HepG2 (cell line): ENCODE measurements around the gene YY1. TPM values are rescaled to one million over a fixed set of nuclear protein-coding genes. Genes with fewer than 3 reads are reported as not detected.

Source experiments
- E2F1 ChIP-seq: sonication (generic); formaldehyde crosslinking; IDR thresholded peaks from 2 replicates; pipeline ENCODE4 v1.5.0; 2020; ENCODE audit warnings: missing genetic modification reagents
- EP300 ChIP-seq, 3 experiments: sonication (generic) in 1 of 3; formaldehyde crosslinking in 1 of 3; IDR thresholded peaks; 2 replicates each; pipeline versions ENCODE4 v1.5.1 to v1.6.1; 2011 to 2020; ENCODE audit warnings: low read depth in 2 of 3, low read length in 2 of 3, borderline replicate concordance in 1 of 3, improper control_type of control experiment in 1 of 3, mild to moderate bottlenecking in 1 of 3, missing genetic modification reagents in 1 of 3, moderate library complexity in 1 of 3
- ETV5 ChIP-seq: IDR thresholded peaks from 2 replicates; pipeline ENCODE4 v1.6.1; 2018; ENCODE audit warnings: missing biosample characterization, missing genetic modification reagents, inconsistent platforms, borderline replicate concordance
- GMEB2 ChIP-seq: IDR thresholded peaks from 2 replicates; pipeline ENCODE4 v1.6.1; 2016; ENCODE audit warnings: missing biosample characterization, missing genetic modification reagents, low read depth
- GRHL1 ChIP-seq: sonication (generic); formaldehyde crosslinking; conservative IDR thresholded peaks from 2 replicates; pipeline ENCODE4 v1.8.0; 2022; ENCODE audit warnings: missing genetic modification reagents
- HDAC1 ChIP-seq: sonication (generic); formaldehyde crosslinking; IDR thresholded peaks from 2 replicates; pipeline ENCODE4 v1.5.1; 2020; ENCODE audit warnings: mild to moderate bottlenecking, missing genetic modification reagents
- ISX ChIP-seq: sonication (generic); formaldehyde crosslinking; conservative IDR thresholded peaks from 2 replicates; pipeline ENCODE4 v1.5.0; 2020; ENCODE audit warnings: missing genetic modification reagents
- KDM5A ChIP-seq: fragments of 200-600 bp; sonication (generic); IDR thresholded peaks from 2 replicates; pipeline ENCODE4 v1.7.0; 2018; ENCODE audit warnings: antibody characterized with exemption, mild to moderate bottlenecking, low read length, borderline replicate concordance
- ONECUT2 ChIP-seq: sonication (generic); formaldehyde crosslinking; IDR thresholded peaks from 2 replicates; pipeline ENCODE4 v1.4.0; 2020; ENCODE audit warnings: missing genetic modification reagents
- PCBP1 ChIP-seq: fragments of 200-400 bp; formaldehyde crosslinking; IDR thresholded peaks from 2 replicates; pipeline ENCODE4 v1.6.1; 2017; ENCODE audit warnings: mild to moderate bottlenecking, low read depth, low read length, borderline replicate concordance
- PPARG ChIP-seq: conservative IDR thresholded peaks from 2 replicates; pipeline ENCODE4 v1.6.1; 2016; ENCODE audit warnings: missing biosample characterization, missing genetic modification reagents
- PREB ChIP-seq: sonication (generic); formaldehyde crosslinking; IDR thresholded peaks from 2 replicates; pipeline ENCODE4 v1.4.0; 2020; ENCODE audit warnings: missing genetic modification reagents
- PTBP1 ChIP-seq: fragments of 200-400 bp; formaldehyde crosslinking; IDR thresholded peaks from 2 replicates; pipeline ENCODE4 v1.6.1; 2018; ENCODE audit warnings: low read length, low read depth; ENCODE audit not compliant: poor library complexity, severe bottlenecking
- SKI ChIP-seq: fragments of 450-650 bp; IDR thresholded peaks from one replicate; pipeline ENCODE4 v1.6.1; 2018; ENCODE audit warnings: mild to moderate bottlenecking; ENCODE audit not compliant: partially characterized antibody
- ZBTB7A ChIP-seq: sonication (generic); formaldehyde crosslinking; IDR thresholded peaks from 2 replicates; pipeline ENCODE4 v1.8.0; 2022; ENCODE audit warnings: mild to moderate bottlenecking, missing genetic modification reagents
- ZNF101 ChIP-seq: sonication (generic); formaldehyde crosslinking; IDR thresholded peaks from 2 replicates; pipeline ENCODE4 v1.4.0; 2020; ENCODE audit warnings: mild to moderate bottlenecking, low read depth, missing genetic modification reagents, borderline replicate concordance
- ZNF263 ChIP-seq: sonication (generic); formaldehyde crosslinking; IDR thresholded peaks from 2 replicates; pipeline ENCODE4 v1.4.0; 2020; ENCODE audit warnings: missing genetic modification reagents
- ZNF430 ChIP-seq: sonication (generic); formaldehyde crosslinking; IDR thresholded peaks from 2 replicates; pipeline ENCODE4 v1.9.0; 2021; ENCODE audit warnings: mild to moderate bottlenecking, missing genetic modification reagents
- ZNF484 ChIP-seq: sonication (generic); formaldehyde crosslinking; IDR thresholded peaks from 2 replicates; pipeline ENCODE4 v1.5.1; 2020; ENCODE audit warnings: mild to moderate bottlenecking, low read depth, missing genetic modification reagents, borderline replicate concordance
- ZNF615 ChIP-seq: sonication (generic); formaldehyde crosslinking; IDR thresholded peaks from 2 replicates; pipeline ENCODE4 v1.5.0; 2020; ENCODE audit warnings: mild to moderate bottlenecking, missing genetic modification reagents, borderline replicate concordance
- ZNF800 ChIP-seq: sonication (generic); formaldehyde crosslinking; IDR thresholded peaks from 2 replicates; pipeline ENCODE4 v1.4.0; 2020; ENCODE audit warnings: missing genetic modification reagents
- polyA plus RNA-seq, 8 experiments: library from polyadenylated mRNA; depleted of rRNA in 3 of 8; stranded (reverse) in 7 of 8; unstranded in 1 of 8; fragments of >200 nt; fragmentation: Illumina TruSeq in 4 of 8; extraction: Trizol in 4 of 8; gene quantifications; 2 replicates each; pipeline versions ENCODE4 v1.2.1 to v1.2.3, GENCODE V29; 2011 to 2016; ENCODE audit warnings: low read depth in 4 of 8, missing spikeins in 1 of 8, mixed read lengths in 1 of 8; ENCODE audit not compliant: insufficient read depth in 1 of 8
- total RNA-seq, 5 experiments: library from RNA; depleted of rRNA; stranded (reverse); fragments of >200 nt; fragmentation: Illumina TruSeq; extraction: Trizol; gene quantifications; 2 replicates each; pipeline ENCODE4 v1.2.3, GENCODE V29; 2016; ENCODE audit warnings: low read depth in 1 of 5

Gene YY1
- total and polyA plus RNA-seq, 2 of the 13 experiments (the other 11 are each of a cell fraction or from before 2014, with no cell fraction given) = 29.4 to 68.1 TPM

- TF ChIP-seq GMEB2 (CRISPR knock-in tag) (no peak), ZNF615 (CRISPR knock-in tag) (no peak), ZNF430 (CRISPR knock-in tag) (no peak; the same call in 1 of the 2 replicates), ZBTB7A (CRISPR knock-in tag) (0 out of 2 replicates have a peak, but pooled peaks have one; percentile 11), ZNF263 (CRISPR knock-in tag) (no peak), PTBP1 (no peak), ETV5 (peak; percentile 88; the same call in 1 of the 2 replicates), GRHL1 (CRISPR knock-in tag) (no peak), EP300 (IDR thresholded peaks at IDR 0.05; ENCODE audit: low read depth in 2 of 2, low read length in 2 of 2) (peak in 1 of 2 experiments; percentile 14; a peak in 1 of 4 replicates), EP300 (CRISPR knock-in tag; IDR thresholded peaks at IDR 0.05; ENCODE audit: borderline replicate concordance) (no peak), PCBP1 (peak; percentile 24; the same call in 1 of the 2 replicates), E2F1 (no peak), KDM5A (no peak), SKI (no peak), PREB (CRISPR knock-in tag) (no peak), ZNF101 (no peak), ZNF484 (CRISPR knock-in tag) (no peak), ISX (CRISPR knock-in tag) (no peak), HDAC1 (CRISPR knock-in tag) (peak; percentile 82), ONECUT2 (CRISPR knock-in tag) (no peak), ZNF800 (no peak), PPARG (peak; percentile 99)
Observed at GRCh38 chr14:100323121-100323941, 84.4 kb downstream of the YY1 start, which contains the start of gene SLC25A47 (continued).
